Ovary (tissue), 3 donors: ENCODE measurements around the gene NWD2.

Experiments used
- EP300 ChIP-seq: sonication (generic); formaldehyde crosslinking; IDR thresholded peaks from one replicate; pipeline ENCODE4 v1.6.1; 2017; ENCODE audit warnings: antibody characterized with exemption
- TF ChIP-seq, protein P1 (sequence below), 3 donors: fragments of 450-650 bp in 2 of 3; fragments of 200-600 bp in 1 of 3; IDR thresholded peaks; one replicate each; pipeline versions ENCODE4 v1.5.1 to v1.8.0; 2016 to 2022; ENCODE audit warnings: antibody characterized with exemption in 3 of 3, mild to moderate bottlenecking in 1 of 3
- donor health status: DM: no; HTN: no; CAD: no.

DNA sequence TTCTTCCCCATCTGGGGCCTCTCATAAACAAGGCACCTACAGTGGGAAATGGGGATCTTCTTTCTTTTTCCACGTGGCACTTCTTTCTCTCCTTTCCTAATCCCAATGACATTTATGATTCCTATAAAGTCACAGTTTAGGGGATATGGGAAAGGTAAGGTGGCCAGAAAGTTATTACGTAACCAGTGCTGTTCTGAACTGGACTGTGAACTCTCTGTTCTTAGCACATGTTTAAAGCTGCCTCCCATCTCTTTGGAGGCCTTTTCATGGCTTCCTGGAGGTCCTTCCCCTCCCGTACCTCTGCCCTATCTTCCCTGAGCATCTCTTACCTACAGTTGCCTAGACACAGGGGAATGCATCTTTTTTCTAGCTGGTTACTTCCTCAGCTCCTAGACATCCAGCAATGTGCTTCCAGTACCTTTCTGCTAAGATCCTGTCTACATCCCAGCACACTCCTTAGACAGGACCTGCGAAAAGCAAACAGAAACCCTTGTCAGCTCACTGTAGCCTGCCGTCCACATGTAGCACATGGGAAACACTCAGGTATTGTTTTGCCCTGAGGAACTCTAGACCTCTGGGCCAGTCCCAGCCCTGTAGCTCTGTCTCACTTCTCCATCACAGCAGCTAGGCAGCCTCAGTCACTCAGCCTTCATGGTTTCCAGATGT lies 195.4 kb downstream of the NWD2 start:
- TF ChIP-seq, protein P1, sequence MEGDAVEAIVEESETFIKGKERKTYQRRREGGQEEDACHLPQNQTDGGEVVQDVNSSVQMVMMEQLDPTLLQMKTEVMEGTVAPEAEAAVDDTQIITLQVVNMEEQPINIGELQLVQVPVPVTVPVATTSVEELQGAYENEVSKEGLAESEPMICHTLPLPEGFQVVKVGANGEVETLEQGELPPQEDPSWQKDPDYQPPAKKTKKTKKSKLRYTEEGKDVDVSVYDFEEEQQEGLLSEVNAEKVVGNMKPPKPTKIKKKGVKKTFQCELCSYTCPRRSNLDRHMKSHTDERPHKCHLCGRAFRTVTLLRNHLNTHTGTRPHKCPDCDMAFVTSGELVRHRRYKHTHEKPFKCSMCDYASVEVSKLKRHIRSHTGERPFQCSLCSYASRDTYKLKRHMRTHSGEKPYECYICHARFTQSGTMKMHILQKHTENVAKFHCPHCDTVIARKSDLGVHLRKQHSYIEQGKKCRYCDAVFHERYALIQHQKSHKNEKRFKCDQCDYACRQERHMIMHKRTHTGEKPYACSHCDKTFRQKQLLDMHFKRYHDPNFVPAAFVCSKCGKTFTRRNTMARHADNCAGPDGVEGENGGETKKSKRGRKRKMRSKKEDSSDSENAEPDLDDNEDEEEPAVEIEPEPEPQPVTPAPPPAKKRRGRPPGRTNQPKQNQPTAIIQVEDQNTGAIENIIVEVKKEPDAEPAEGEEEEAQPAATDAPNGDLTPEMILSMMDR (IDR thresholded peaks at IDR 0.05), result no peak
- TF ChIP-seq EP300, result no peak
